Tibial nerve (tissue), 4 donors: Measurements from ENCODE around the gene ODAD3. TPM values are rescaled to one million over a fixed set of nuclear protein-coding genes. Genes with fewer than 3 reads are reported as not detected.

Experiments used
- DNase-seq, 2 donors: peaks; one replicate each; pipeline ENCODE4 v3.0.0-alpha.2; 2019; ENCODE audit warnings: low spot score in 2 of 2
- H3K27ac ChIP-seq, 4 donors: fragments of 200-600 bp; sonication (generic) in 3 of 4; one replicate each; pipeline ENCODE4 v1.5.1; 2017 to 2019; ENCODE audit warnings: mild to moderate bottlenecking in 1 of 4
- H3K27me3 ChIP-seq, 2 donors: fragments of 200-600 bp; sonication (generic) in 1 of 2; one replicate each; pipeline versions ENCODE4 v1.5.1 to v1.6.0; 2017 to 2019
- H3K36me3 ChIP-seq, 3 donors: fragments of 200-600 bp; sonication (generic); one replicate each; pipeline ENCODE4 v1.5.1; 2018 to 2019
- H3K4me1 ChIP-seq, 4 donors: fragments of 200-600 bp; sonication (generic) in 3 of 4; one replicate each; pipeline ENCODE4 v1.5.1; 2017 to 2019
- H3K4me3 ChIP-seq, 4 donors: fragments of 200-600 bp; sonication (generic) in 3 of 4; one replicate each; pipeline ENCODE4 v1.5.1; 2017 to 2019; ENCODE audit warnings: mild to moderate bottlenecking in 1 of 4, moderate library complexity in 1 of 4
- H3K9me3 ChIP-seq, 4 donors: fragments of 200-600 bp; sonication (generic) in 3 of 4; one replicate each; pipeline ENCODE4 v1.5.1; 2017 to 2019
- CTCF ChIP-seq, 5 experiments: fragments of 200-600 bp in 3 of 5; fragments of 450-650 bp in 2 of 5; sonication (generic) in 3 of 5; IDR thresholded peaks; one replicate each; pipeline ENCODE4 v1.5.1; 2016 to 2019; ENCODE audit warnings: antibody characterized with exemption in 5 of 5, mild to moderate bottlenecking in 3 of 5, moderate library complexity in 2 of 5
- EP300 ChIP-seq, 2 donors: sonication (generic); formaldehyde crosslinking; IDR thresholded peaks; one replicate each; pipeline ENCODE4 v1.6.1; 2017; ENCODE audit warnings: antibody characterized with exemption in 2 of 2, mild to moderate bottlenecking in 1 of 2
- POLR2A ChIP-seq, 2 donors: fragments of 450-650 bp; IDR thresholded peaks; one replicate each; pipeline ENCODE4 v1.6.1; 2017; ENCODE audit warnings: antibody characterized with exemption in 2 of 2, mild to moderate bottlenecking in 2 of 2, moderate library complexity in 2 of 2
- WGBS, 2 donors: methylation state at CpG; one replicate each; pipeline ENCODE4 v1.1.5; 2018; 5-methylcytosine and 5-hydroxymethylcytosine counted together
- total RNA-seq, 4 donors: library from RNA; depleted of rRNA; stranded (reverse); fragments of >200 nt; gene quantifications; one replicate each; pipeline ENCODE4 v1.1.0, GENCODE V29; 2016

ODAD3 gene
- total RNA-seq, 4 donors from 2014 or later = 0.42 to 1.3 TPM; not detected in 2

DNA sequence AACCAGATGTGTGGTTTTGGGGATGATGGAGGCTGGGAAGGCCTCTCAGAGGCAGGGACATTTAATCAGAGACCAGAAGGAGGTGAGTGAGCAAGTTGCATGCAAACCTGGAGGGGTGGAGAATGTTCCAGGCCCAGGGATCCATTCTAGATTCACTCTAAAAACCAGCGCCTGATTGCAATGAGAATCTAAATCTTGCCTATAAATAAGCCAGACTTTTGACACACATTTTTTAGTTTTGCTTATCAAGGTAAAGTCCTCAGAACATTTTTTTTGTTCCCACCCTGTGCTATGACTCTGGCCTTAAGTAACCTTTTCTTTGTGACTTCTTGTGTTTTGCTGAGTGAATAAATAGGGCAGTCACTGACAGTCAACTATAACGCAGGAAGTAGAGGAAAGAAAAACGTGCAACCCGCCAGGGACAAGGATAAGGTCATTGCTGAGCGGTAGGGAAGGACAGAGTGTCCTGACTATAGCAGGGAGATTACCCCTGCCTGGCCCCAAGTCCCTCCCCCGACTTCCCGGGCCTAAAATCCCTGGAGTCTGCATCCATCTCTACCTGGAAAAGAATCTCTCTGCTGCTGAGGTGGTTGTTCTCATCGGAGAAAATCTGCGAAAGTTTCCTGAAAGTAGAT lies 30.2 kb downstream of the ODAD3 start:
- no peak for DNase-seq
- H3K36me3 ChIP-seq = no peaks in the 10 kb centered on the region
- peaks cover 0 to 33% of the 10 kb centered on the region in 2 donors for H3K27me3 ChIP-seq
- H3K27ac ChIP-seq = no peak overlapping the region
- H3K4me3 ChIP-seq = no peak overlapping the region
- TF ChIP-seq EP300 (IDR thresholded peaks at IDR 0.05) = no peak
- TF ChIP-seq CTCF (IDR thresholded peaks at IDR 0.05) = no peak
- TF ChIP-seq POLR2A (IDR thresholded peaks at IDR 0.05) = no peak
- H3K9me3 ChIP-seq = no peaks in the 10 kb centered on the region
- WGBS, 2 donors = 45 to 51% methylated on average over 9 of the region's 9 CpGs
- peaks cover 0 to 6% (median 0%) of the 10 kb centered on the region in 4 donors for H3K4me1 ChIP-seq

DNA sequence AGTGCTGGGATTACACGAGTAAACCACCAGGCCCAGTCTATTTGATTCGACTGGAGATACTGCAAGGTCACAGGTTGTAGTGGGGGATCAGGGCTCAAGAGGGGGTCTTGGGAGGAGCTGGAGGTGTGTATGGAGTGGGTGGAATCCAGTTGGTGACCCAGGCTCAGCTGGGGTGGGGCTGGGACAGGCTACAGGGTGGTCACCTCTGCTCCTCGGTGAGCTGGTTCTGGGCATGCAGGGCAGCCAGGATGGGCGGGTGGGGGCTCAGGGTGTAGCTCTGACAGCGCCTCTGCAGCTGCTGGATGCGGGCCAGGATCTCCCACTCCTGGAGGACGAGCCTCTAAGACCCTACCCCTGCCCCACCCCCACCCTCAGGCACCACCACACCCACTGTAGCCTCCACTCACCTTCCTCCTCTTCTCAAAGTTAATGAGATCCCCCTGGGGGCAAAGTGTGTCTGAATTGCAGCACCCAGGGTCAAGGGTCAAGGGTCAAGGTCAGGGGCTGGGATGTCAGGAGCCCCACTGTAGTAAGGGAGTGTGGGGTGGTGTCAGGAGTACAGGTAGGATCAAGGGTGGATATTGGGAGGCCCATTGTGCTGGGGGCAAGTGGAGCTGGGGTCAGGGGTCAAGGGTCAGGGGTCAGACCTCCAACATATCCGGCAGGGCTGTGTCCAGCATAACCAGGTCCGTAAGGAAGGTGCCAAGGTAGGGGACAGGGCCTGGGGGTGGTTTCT lies 32.9 kb downstream of the ODAD3 start:
- H3K27me3 ChIP-seq = peaks cover 0 to 16% of the 10 kb centered on the region in 2 donors
- WGBS, 2 donors = 77 to 82% methylated on average over 9 of the region's 9 CpGs
- no peak overlapping the region for H3K27ac ChIP-seq
- no peak for TF ChIP-seq CTCF (IDR thresholded peaks at IDR 0.05)
- no peak for TF ChIP-seq POLR2A (IDR thresholded peaks at IDR 0.05)
- no peak for TF ChIP-seq EP300 (IDR thresholded peaks at IDR 0.05)
- DNase-seq = no peak
- peaks cover 0 to 6% (median 0%) of the 10 kb centered on the region in 4 donors for H3K4me1 ChIP-seq
- no peaks in the 10 kb centered on the region for H3K36me3 ChIP-seq
- H3K9me3 ChIP-seq = no peaks in the 10 kb centered on the region
- no peak overlapping the region for H3K4me3 ChIP-seq

GRCh38 chr19:11400798-11401197 lies 34.1 kb downstream of the ODAD3 start:
- Histone ChIP-seq H3K27ac (no peak overlapping the region), H3K27me3 (peaks cover 0 to 4% of the 10 kb centered on the region in 2 donors), H3K9me3 (no peaks in the 10 kb centered on the region), H3K36me3 (no peaks in the 10 kb centered on the region), H3K4me1 (no peaks in the 10 kb centered on the region), H3K4me3 (no peak overlapping the region)
- 46 to 76% methylated on average over 1 of the region's 1 CpG for WGBS, 2 donors
- no peak for DNase-seq
- TF ChIP-seq CTCF (IDR thresholded peaks at IDR 0.05) (no peak), EP300 (IDR thresholded peaks at IDR 0.05) (no peak), POLR2A (IDR thresholded peaks at IDR 0.05) (no peak)

GRCh38 chr19:11399667-11400066 lies 35.3 kb downstream of the ODAD3 start:
- TF ChIP-seq POLR2A (IDR thresholded peaks at IDR 0.05) (no peak), EP300 (IDR thresholded peaks at IDR 0.05) (no peak), CTCF (IDR thresholded peaks at IDR 0.05) (no peak)
- no peak for DNase-seq
- H3K36me3 ChIP-seq = no peaks in the 10 kb centered on the region
- H3K4me3 ChIP-seq = no peak overlapping the region
- no peaks in the 10 kb centered on the region for H3K27me3 ChIP-seq
- H3K27ac ChIP-seq = no peak overlapping the region
- H3K9me3 ChIP-seq = no peaks in the 10 kb centered on the region
- 86 to 95% methylated on average over 7 to 9 of the region's 9 CpGs for WGBS, 2 donors
- H3K4me1 ChIP-seq = no peaks in the 10 kb centered on the region

DNA sequence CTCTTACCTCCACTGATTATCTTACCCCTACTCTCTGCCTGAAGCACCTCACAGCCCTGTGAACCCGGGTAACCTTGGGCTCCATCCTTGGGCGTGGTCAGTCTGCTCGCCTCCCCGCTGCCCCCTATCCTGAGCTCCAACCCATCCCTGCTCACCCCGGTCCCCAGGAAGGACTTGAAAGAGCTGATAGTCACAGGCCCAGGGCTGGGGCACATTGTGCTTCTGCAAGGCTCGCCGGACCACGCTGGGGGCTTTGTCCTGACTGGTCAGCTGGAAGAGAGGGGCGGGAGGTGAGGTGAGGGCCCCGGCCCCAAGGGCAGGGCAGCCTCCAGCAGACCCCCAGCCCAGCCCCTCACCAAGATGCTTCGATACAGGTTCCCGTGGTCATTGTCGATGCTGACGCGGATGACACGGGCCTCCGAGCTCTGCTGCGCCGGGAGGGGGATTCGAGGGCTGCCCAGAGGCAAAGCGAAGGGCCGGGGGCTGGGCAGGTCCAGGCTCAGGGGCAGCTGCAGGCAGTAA lies 37.8 kb downstream of the ODAD3 start:
- WGBS, 2 donors = 85% methylated on average over 18 to 22 of the region's 22 CpGs

More for the DNA sequence above, 37.8 kb downstream of the ODAD3 start:
- Histone ChIP-seq H3K27me3 (no peaks in the 10 kb centered on the region), H3K27ac (no peak overlapping the region), H3K4me1 (no peaks in the 10 kb centered on the region), H3K36me3 (no peaks in the 10 kb centered on the region), H3K4me3 (no peak overlapping the region), H3K9me3 (no peaks in the 10 kb centered on the region)
- TF ChIP-seq EP300 (IDR thresholded peaks at IDR 0.05) (no peak), POLR2A (IDR thresholded peaks at IDR 0.05) (no peak), CTCF (IDR thresholded peaks at IDR 0.05) (no peak)
- no peak for DNase-seq
